Measurements from ENCODE around the gene MRAS.
"Not testable (repeated sequence)": the region's sequence is repeated elsewhere in the genome, so short reads cannot be mapped to it uniquely, and the experiment has no call there.

MRAS gene

GRCh38 chr3:138426754-138427153 lies 78.4 kb downstream of the MRAS start:
- not testable (repeated sequence) for DNase-seq

- no peak for DNase-seq
These were observed 81.3 kb downstream of the MRAS start for GRCh38 chr3:138429665-138430064.

- DNase-seq, result no peak
These were observed 84.3 kb downstream of the MRAS start for GRCh38 chr3:138432576-138433240.

DNA sequence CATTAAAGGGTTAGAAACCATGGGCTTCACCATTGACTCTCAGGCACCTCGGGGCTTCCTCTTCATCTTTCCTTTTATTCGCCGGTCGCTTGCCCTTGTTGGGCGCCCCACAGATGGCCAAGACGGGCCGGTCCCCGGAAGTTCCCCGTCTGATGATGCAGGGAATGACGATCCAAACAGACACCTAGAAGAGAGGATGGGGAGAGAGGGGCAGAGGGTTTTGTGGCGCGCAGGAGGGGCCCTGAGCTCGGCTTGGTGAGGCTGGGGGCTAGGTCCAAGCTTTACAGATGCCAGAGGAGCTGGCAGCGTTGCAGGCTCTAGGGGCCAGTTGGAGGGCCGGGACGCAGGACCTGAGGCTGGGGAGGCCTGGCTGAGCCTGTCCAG lies 85.5 kb downstream of the MRAS start:
- no peak for DNase-seq

DNA sequence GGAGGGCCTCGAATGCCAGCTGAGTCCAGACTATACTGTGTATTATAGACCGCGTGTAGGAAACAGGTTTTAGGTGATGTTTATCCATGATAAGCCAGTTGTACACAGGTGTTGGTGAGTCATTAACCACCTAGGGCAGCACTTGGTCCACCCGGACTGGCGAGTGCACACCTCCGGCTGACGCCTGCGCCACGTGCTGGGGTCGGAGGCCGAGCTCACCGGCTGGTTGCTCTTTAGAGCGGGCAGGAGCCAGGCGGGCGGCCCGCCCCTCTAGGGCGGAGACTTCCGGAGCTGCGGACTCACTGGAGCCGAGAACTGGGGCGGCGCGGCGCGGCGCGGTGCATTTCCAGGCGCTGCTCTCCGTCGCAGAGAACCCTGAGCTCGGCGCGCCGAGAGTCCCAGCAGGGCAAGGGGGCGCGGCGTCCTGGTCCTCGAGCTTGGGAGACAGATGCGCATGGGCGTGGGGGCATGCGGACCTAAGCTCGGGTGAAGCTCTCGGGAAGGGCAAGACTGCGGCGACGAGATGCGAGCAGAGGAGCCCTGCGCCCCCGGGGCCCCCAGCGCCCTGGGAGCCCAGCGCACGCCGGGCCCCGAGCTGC lies 86.0 kb downstream of the MRAS start, which contains the start of gene ESYT3:
TSS of gene ESYT3 (plus strand) at position 341 of the 599 bp plus-strand sequence. CDS start at position 524, 183 bp downstream.
- DNase-seq, result peak; percentile 26

DNA sequence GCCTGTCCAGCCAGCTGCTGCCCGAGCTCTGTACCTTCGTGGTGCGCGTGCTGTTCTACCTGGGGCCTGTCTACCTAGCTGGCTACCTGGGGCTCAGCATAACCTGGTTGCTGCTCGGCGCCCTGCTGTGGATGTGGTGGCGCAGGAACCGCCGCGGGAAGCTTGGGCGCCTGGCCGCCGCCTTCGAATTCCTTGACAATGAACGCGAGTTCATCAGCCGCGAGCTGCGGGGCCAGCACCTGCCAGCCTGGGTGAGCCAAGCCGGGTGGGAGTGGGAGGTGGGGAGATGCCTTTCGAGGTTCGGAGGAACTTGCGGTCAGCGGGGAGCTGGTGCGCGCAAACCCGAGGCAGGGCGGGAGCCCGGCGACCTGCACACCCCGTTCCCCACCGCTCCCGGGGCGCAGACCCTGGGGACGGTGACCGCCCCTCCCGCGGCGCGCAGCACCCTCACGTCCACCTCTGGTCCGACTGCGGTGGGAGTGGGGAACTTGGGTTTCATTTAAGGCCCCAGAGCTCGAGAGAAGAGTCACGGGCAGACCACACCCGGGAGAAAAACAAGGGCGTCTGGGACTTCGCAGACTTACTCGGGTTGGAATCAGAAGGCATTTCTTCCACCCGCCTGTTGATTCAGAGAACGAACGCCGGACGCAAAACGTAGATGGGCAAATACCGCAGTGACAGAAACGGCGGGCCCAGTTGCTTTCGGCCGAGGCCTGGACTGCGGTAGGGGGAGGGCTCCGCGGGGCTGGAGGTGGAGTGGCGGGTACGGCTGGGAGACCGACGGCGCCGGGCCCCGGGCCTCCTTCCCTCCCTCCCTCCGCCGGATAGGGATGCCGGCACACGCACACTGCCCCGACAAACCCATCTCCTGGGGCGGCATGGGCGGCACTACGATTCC lies 86.7 kb downstream of the MRAS start:
- no peak for DNase-seq

- DNase-seq, result no peak
These were observed 87.5 kb downstream of the MRAS start for GRCh38 chr3:138435840-138436239.

DNA sequence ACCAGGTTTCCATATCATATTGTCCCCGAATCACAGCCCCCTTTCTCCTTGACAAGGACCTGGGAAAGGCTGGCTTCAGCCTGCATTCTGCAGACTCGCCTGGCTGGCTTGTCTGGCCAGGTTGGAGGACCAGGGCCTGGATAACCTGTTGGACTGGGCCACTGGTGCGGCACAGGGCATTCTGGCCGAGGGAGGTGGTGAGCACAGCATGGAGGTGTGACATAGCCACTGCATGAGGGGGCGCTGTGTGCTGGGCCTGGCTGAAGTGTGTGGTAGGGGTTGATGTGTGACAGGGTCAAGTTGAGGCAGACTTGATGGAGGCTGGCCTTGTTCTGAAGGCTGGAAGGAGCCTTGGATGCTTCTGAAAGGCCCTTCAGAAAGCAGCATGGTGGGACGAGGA lies 88.9 kb downstream of the MRAS start:
- no peak for DNase-seq

GRCh38 chr3:138438896-138439295 lies 90.5 kb downstream of the MRAS start:
- no peak for DNase-seq

- no peak for DNase-seq
These were observed 91.3 kb downstream of the MRAS start for GRCh38 chr3:138439646-138440045.

DNA sequence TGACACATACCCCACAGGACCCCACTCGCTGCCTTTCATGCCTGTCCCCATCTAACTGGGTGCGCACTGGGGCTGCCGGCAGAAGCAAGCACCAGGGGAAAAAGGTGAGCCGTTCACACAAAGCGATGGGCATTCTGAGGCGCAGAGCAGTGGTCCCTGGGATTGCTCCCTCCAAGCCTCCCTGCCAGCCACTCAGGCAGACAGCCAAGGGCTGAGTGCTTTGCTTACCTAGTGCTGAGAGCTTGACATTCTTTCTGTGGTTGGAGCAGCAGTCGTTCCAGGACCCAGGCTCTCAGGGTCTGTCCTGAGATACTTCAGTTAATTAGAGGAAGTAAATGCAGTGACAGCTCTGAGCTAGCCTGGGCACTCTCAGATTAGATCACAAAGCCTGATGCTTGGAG lies 91.7 kb downstream of the MRAS start:
- DNase-seq, result no peak

GRCh38 chr3:138440596-138440995 lies 92.2 kb downstream of the MRAS start:
- DNase-seq, result no peak

DNA sequence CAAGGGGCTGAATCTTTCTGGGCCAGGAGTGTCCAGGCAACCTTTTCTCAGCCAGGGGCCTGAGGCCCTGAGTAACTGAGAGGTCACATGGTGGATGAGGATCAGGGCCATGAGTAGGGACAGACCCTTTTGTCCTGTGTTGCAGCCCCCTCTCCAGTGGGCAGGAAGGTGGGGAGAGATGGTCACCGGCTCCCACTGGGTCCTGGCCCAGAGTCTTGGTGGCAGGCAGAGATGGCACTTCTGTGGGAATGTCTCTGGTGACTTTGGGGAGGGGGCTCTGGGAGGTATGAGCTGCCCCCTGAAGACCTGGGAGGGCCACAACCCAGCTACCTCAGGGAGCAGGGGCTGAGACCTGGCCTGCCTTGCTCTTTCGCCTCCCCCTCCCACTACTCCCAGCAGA lies 92.9 kb downstream of the MRAS start:
- no peak for DNase-seq

GRCh38 chr3:138441742-138442141 lies 93.4 kb downstream of the MRAS start:
- DNase-seq, result no peak

- no peak for DNase-seq
These were observed 94.1 kb downstream of the MRAS start for GRCh38 chr3:138442433-138442832.

DNA sequence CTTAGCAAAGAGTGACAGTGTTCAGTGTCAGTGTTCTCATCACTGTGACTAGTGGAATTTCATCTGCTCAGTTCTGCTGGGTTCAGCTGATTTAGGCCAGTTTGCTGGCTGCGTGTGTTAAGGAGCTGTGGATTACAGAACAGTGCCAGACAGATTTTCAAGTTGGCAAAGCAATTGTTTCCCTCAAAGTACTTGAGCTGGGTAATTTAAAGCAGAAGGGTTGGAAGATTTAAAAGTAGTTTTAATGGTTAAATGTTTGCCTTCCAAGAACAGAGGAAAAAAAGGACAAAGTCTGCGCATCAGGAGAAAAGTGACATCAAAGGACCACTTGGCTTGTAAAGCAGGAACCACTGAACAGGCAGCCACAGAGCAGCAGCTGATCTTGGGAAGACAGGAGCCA lies 94.7 kb downstream of the MRAS start:
- DNase-seq, result no peak

GRCh38 chr3:138443521-138444503 lies 95.4 kb downstream of the MRAS start:
- DNase-seq, result no peak

GRCh38 chr3:138445236-138445635 lies 96.9 kb downstream of the MRAS start:
- DNase-seq, result no peak

DNA sequence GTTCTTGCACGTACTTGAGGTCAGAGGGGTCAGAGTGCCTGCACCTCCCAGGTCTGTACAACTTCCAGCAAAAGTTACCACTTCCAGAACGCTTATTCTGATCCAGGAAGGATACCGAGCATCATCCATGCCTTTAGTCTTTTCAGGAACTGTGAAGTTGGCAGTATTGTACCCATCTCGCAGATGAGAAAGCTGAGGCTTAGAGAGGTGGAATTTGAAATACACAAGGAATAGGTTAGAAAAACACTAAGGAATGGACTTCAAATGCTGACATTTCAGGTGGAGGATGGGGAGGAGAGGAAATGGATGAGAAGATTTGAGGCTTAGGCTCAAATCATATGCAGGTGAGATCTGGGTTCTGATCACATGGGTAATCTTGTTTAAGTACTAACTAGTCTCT lies 97.3 kb downstream of the MRAS start:
- no peak for DNase-seq

DNA sequence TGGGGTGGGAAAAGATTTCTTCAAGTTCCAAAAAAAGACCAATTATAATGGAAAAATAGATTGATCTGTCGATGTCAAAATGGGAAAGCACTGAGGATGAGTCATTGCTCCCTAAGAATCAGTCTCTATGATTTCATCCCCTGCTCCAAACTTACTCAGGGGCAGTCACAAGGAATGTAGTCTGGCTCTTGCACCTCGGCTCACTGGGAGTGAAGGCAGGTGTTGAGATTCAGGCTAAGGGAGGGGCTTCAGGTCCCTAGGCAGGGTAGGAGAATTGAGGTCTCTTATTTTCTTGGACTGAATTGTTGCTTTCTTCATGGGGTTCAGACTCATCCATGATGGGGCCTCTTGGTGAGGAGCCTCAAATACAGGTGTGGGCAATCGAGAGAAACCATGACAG lies 100.3 kb downstream of the MRAS start:
- no peak for DNase-seq

- DNase-seq, result no peak
These were observed 101.1 kb downstream of the MRAS start for GRCh38 chr3:138449490-138449889.

DNA sequence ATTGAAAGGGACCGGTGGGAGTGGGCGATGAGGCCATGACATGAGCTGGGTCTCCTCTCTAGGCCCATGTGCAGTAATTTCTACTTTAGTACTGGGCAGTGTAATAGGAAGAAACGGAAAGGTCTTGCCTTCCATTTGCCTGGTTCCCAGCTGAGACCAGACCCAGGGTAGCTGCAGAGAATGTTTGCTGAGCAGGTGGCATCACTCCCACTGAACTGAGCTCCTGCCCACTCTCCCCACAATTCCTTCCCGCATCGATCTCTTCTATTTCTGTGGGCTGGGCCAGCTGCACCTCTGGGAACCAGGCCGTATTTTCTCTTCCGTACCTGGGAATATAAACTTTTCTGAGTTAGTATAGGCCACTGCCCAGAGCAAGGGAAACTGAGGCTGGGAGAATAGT lies 101.8 kb downstream of the MRAS start:
- DNase-seq, result no peak
